NCI-H1105 treated with DMSO at 0.1 percent for 48 hours (cell line): ENCODE results near the gene OPN1MW.
A peak's percentile ranks its signal among the peaks of the same experiment; 100 is the strongest.
"Not testable (repeated sequence)": the region's sequence is repeated elsewhere in the genome, so short reads cannot be mapped to it uniquely, and the experiment has no call there.

Experiments used
- DNase-seq: peaks from one replicate; lab custom pipeline; 2025; lab: John Stamatoyannopoulos, UW

Gene OPN1MW

DNA sequence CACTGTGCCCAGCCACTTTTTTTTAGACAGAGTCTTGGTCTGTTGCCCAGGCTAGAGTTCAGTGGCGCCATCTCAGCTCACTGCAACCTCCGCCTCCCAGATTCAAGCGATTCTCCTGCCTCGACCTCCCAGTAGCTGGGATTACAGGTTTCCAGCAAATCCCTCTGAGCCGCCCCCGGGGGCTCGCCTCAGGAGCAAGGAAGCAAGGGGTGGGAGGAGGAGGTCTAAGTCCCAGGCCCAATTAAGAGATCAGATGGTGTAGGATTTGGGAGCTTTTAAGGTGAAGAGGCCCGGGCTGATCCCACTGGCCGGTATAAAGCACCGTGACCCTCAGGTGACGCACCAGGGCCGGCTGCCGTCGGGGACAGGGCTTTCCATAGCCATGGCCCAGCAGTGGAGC lies at the start of gene OPN1MW:
TSS of gene OPN1MW (plus strand) at position 301 of the 400 bp plus-strand sequence. CDS start at position 383, 82 bp downstream.
- DNase-seq = not testable (repeated sequence)

DNA sequence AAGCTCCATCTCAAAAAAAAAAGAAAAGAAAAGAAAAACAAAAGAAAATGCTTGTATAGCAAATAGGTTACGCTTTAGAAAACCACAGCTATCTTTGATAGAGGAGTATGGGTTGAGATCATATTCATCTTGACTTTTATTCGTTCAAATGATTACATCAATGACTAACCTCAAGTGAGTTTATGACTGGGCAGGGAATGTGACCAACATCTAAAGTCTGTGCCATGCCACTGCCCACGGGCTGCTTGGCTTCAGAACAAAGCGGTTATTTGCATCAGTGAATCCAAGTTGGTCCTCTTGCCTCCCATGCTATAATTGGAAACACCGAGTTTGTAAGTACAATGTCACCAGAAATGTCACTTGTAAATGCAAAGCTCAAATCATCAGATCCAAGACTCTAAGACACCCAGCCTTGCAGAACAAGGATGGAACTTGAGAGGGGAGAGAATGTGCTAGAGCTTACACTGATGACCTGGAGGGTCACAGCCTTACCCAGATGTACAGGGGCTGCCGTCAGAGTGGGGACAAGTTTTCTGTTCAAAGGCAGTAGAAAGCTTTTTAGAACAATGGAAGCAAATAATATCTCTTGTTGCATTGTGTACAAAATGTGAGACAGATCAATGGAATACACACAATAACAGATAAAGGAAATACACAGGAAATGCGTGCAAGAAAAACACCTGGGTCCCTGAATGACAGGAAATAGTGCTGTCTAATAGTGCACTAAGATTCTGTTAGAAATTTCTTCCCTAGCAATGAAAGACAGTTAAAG lies 46.8 kb upstream of the OPN1MW start:
- no peak for DNase-seq

GRCh38 chrX:154136627-154137161 lies 45.7 kb upstream of the OPN1MW start:
- DNase-seq = peak; percentile 73

- DNase-seq = no peak
Observed at GRCh38 chrX:154138857-154139256, 43.5 kb upstream of the OPN1MW start.

DNA sequence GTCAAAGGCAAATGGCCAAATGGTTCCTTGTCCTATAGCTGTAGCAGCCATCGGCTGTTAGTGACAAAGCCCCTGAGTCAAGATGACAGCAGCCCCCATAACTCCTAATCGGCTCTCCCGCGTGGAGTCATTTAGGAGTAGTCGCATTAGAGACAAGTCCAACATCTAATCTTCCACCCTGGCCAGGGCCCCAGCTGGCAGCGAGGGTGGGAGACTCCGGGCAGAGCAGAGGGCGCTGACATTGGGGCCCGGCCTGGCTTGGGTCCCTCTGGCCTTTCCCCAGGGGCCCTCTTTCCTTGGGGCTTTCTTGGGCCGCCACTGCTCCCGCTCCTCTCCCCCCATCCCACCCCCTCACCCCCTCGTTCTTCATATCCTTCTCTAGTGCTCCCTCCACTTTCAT lies 42.2 kb upstream of the OPN1MW start:
- no peak for DNase-seq

GRCh38 chrX:154140742-154141141 lies 41.7 kb upstream of the OPN1MW start:
- DNase-seq = no peak

- DNase-seq = no peak
Observed at GRCh38 chrX:154142386-154142785, 40.0 kb upstream of the OPN1MW start.

GRCh38 chrX:154142950-154143745 lies 39.2 kb upstream of the OPN1MW start:
- no peak for DNase-seq

DNA sequence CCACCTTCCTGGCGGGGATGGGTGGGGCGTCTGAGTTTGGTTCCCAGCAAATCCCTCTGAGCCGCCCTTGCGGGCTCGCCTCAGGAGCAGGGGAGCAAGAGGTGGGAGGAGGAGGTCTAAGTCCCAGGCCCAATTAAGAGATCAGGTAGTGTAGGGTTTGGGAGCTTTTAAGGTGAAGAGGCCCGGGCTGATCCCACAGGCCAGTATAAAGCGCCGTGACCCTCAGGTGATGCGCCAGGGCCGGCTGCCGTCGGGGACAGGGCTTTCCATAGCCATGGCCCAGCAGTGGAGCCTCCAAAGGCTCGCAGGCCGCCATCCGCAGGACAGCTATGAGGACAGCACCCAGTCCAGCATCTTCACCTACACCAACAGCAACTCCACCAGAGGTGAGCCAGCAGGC lies 38.4 kb upstream of the OPN1MW start, which contains the start of gene OPN1LW:
TSS of gene OPN1LW (plus strand) at position 234 of the 400 bp plus-strand sequence. CDS start at position 275, 41 bp downstream.
- not testable (repeated sequence) for DNase-seq

- not testable (repeated sequence) for DNase-seq
Observed at GRCh38 chrX:154151030-154151429, 31.4 kb upstream of the OPN1MW start.

DNA sequence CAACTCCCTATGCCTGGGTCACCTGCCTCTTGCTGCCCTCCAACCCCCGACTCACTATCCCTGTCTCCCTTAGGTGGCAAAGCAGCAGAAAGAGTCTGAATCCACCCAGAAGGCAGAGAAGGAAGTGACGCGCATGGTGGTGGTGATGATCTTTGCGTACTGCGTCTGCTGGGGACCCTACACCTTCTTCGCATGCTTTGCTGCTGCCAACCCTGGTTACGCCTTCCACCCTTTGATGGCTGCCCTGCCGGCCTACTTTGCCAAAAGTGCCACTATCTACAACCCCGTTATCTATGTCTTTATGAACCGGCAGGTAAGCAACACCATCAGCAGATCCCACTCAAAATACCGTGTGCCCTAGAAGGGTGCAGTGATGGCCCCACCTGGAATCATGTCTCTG lies 26.2 kb upstream of the OPN1MW start:
- not testable (repeated sequence) for DNase-seq

DNA sequence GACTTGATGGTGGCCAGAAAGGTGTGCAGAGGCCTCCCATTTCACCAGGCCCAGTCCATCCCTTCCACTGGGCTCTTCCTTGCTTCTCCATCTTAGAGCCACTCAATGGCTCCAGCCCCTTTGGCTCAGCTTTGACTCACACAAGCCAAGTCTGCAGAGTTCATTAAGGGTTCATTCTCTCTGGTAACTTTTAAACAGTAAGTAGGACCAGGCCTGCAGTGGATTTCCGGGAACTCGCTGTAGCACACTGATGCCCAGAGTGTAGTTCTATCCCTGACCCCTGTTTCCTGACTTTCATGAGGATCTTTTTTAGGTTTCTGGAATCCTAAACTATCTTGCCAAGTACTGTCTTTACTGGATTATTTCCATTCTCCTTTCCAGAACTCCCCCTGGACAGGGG lies 25.2 kb upstream of the OPN1MW start:
- DNase-seq = not testable (repeated sequence)

GRCh38 chrX:154159345-154159744 lies 23.1 kb upstream of the OPN1MW start:
- not testable (repeated sequence) for DNase-seq

- not testable (repeated sequence) for DNase-seq
Observed at GRCh38 chrX:154164902-154165301, 17.5 kb upstream of the OPN1MW start.

GRCh38 chrX:154168384-154168783 lies 14.0 kb upstream of the OPN1MW start:
- DNase-seq = not testable (repeated sequence)

- not testable (repeated sequence) for DNase-seq
Observed at GRCh38 chrX:154172535-154172943, 9.9 kb upstream of the OPN1MW start.

GRCh38 chrX:154174356-154174755 lies 8.0 kb upstream of the OPN1MW start:
- not testable (repeated sequence) for DNase-seq

GRCh38 chrX:154183794-154184193 lies 1.4 kb downstream of the OPN1MW start:
- not testable (repeated sequence) for DNase-seq

DNA sequence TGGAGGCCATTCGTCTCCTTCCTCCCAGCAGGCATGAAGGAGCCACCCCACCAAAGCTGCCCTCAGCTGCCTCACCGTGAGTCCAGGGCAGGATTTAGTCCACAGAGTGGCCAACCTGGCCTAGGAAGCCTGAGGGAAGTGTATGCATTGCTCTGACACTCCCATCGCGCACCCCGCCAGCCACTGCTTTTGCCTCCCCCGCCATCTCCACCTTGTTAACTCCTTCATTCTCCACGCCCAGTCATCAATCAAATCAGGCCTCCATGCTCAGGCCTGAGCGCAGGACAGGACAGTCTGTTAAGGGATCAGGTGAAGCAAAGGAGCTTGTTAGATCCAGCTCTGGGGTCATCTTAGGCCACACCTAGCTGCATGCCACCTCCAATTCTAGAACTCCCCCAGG lies 10.4 kb downstream of the OPN1MW start:
- not testable (repeated sequence) for DNase-seq

DNA sequence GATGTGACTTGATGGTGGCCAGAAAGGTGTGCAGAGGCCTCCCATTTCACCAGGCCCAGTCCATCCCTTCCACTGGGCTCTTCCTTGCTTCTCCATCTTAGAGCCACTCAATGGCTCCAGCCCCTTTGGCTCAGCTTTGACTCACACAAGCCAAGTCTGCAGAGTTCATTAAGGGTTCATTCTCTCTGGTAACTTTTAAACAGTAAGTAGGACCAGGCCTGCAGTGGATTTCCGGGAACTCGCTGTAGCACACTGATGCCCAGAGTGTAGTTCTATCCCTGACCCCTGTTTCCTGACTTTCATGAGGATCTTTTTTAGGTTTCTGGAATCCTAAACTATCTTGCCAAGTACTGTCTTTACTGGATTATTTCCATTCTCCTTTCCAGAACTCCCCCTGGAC lies 11.9 kb downstream of the OPN1MW start:
- DNase-seq = not testable (repeated sequence)

DNA sequence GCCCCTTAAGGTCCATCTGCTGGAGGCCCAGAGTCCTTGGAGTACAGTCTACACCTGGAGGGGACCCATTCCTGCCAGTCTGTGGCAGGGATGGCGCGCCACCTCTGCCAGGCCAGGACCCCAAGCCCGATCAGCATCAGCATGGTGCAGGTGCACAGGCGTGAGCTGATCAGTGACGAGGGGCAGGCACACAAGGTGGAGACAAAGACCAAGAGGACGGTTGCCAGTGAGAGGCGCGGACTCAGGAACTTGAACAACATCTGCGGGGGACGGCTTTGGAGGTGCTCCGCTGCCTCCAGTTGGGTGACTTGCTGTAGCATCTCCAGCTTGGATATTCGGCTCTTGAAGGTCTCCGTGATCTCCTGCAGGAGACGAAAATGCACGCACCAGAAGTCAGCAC lies 14.1 kb downstream of the OPN1MW start:
- not testable (repeated sequence) for DNase-seq

DNA sequence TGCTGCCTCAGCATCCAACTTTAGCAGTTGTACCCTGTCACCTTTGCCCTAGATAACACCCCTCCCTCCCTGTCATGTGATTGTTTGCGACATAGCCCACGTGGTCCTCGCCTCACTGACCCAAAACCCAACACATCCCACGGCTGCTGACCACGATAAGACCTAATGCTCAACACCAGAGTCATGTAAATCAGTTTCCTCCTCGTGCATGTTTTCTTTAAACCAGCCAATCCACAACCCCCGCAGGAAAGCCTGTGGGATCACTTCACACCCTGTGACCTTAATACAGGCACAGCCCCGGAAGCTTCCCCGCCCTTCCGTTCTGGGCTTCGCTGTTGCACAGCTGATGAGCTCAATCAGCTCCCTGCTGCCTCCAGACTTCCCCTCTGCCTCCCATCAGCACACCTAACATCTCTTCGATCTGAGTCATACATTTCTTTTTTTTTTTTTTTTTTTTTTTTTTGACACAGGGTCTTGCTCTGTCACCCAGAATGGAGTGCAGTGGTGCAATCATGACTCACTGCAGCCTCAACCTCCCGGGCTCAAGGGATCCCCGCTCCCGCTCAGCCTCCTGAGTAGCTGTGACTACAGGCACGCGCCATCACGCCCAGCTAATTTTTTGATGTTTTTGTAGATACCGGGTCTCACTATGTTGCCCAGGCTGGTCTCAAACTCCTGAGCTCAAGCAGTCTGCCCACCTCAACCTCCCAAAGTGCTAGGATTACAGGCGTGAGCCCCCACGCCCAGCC lies 27.4 kb downstream of the OPN1MW start:
- not testable (repeated sequence) for DNase-seq
